ENCODE data around the gene MYCBP2. TPM values are rescaled to one million over a fixed set of nuclear protein-coding genes. Genes with fewer than 3 reads are reported as not detected.

MYCBP2 gene
- total and polyA plus RNA-seq, 4 donors: 12.1 to 86.4 (median 30.0) TPM

- TF ChIP-seq CTCF (IDR thresholded peaks at IDR 0.05; ENCODE audit: low read depth, low read length, missing input control) (no peak), FOXA2 (IDR thresholded peaks at IDR 0.05) (no peak), JUND (IDR thresholded peaks at IDR 0.05) (no peak), REST (IDR thresholded peaks at IDR 0.05) (no peak), ATF3 (IDR thresholded peaks at IDR 0.05) (no peak), TAF1 (conservative IDR thresholded peaks at IDR 0.05) (no peak)
- Histone ChIP-seq H3K27me3 (ENCODE audit: control insufficient read depth in 4 of 4, insufficient read depth in 4 of 4, low read length in 3 of 4) (no peaks in the 10 kb centered on the region), H3K36me3 (ENCODE audit: control insufficient read depth in 4 of 4, insufficient read depth in 3 of 4, low read depth in 1 of 4, low read length in 3 of 4) (peaks cover 0 to 16% (median 6%) of the 10 kb centered on the region in 4 donors), H3K4me3 (ENCODE audit: low read depth in 1 of 3, low read length in 3 of 3) (no peak overlapping the region), H3K4me1 (ENCODE audit: control insufficient read depth in 4 of 4, insufficient read depth in 4 of 4, low read length in 3 of 4) (no peaks in the 10 kb centered on the region), H3K9me3 (ENCODE audit: control insufficient read depth in 4 of 4, low read length in 3 of 4) (no peaks in the 10 kb centered on the region), H3K9ac (ENCODE audit: low read depth in 1 of 2, low read length in 2 of 2) (no peak overlapping the region), H3K27ac (ENCODE audit: low read depth in 1 of 2, low read length in 2 of 2) (no peak overlapping the region)
- WGBS: 97% methylated on average over 3 of the region's 3 CpGs
- no peak for DNase-seq (ENCODE audit: low spot score)
Measured at GRCh38 chr13:77222909-77223308, 104.0 kb downstream of the MYCBP2 start.

GRCh38 chr13:77222000-77222690 is 104.7 kb downstream of the MYCBP2 start:
- H3K27ac ChIP-seq (ENCODE audit: low read depth in 1 of 2, low read length in 2 of 2): no peak overlapping the region
- H3K27me3 ChIP-seq (ENCODE audit: control insufficient read depth in 4 of 4, insufficient read depth in 4 of 4, low read length in 3 of 4): no peaks in the 10 kb centered on the region
- no peak overlapping the region for H3K4me3 ChIP-seq (ENCODE audit: low read depth in 1 of 3, low read length in 3 of 3)
- 88% methylated on average over 3 of the region's 3 CpGs for WGBS
- no peak overlapping the region for H3K9ac ChIP-seq (ENCODE audit: low read depth in 1 of 2, low read length in 2 of 2)
- no peaks in the 10 kb centered on the region for H3K4me1 ChIP-seq (ENCODE audit: control insufficient read depth in 4 of 4, insufficient read depth in 4 of 4, low read length in 3 of 4)
- DNase-seq (ENCODE audit: low spot score): no peak
- H3K36me3 ChIP-seq (ENCODE audit: control insufficient read depth in 4 of 4, insufficient read depth in 3 of 4, low read depth in 1 of 4, low read length in 3 of 4): peaks cover 0 to 22% (median 6%) of the 10 kb centered on the region in 4 donors
- H3K9me3 ChIP-seq (ENCODE audit: control insufficient read depth in 4 of 4, low read length in 3 of 4): no peaks in the 10 kb centered on the region
- TF ChIP-seq TAF1 (conservative IDR thresholded peaks at IDR 0.05): no peak
- TF ChIP-seq ATF3 (IDR thresholded peaks at IDR 0.05): no peak
- TF ChIP-seq HNF4G (IDR thresholded peaks at IDR 0.05): no peak
- TF ChIP-seq RXRA (IDR thresholded peaks at IDR 0.05): no peak
- TF ChIP-seq REST (IDR thresholded peaks at IDR 0.05): no peak
- no peak for TF ChIP-seq SP1 (IDR thresholded peaks at IDR 0.05)
- TF ChIP-seq JUND (IDR thresholded peaks at IDR 0.05): no peak
- no peak for TF ChIP-seq CTCF (IDR thresholded peaks at IDR 0.05; ENCODE audit: low read depth, low read length, missing input control)
- TF ChIP-seq RAD21 (IDR thresholded peaks at IDR 0.05): no peak
- no peak for TF ChIP-seq MAX (IDR thresholded peaks at IDR 0.05)
- TF ChIP-seq EGR1 (IDR thresholded peaks at IDR 0.05; ENCODE audit: low read depth in 2 of 2): no peak
- TF ChIP-seq YY1 (IDR thresholded peaks at IDR 0.05): no peak
- no peak for TF ChIP-seq FOXA1 (IDR thresholded peaks at IDR 0.05)
- no peak for TF ChIP-seq ZBTB33 (IDR thresholded peaks at IDR 0.05)
- no peak for TF ChIP-seq GABPA (IDR thresholded peaks at IDR 0.05 in 1 of 2, conservative IDR thresholded peaks at IDR 0.05 in 1 of 2)
- TF ChIP-seq FOXA2 (IDR thresholded peaks at IDR 0.05): no peak

All from liver (tissue), 9 donors.